Measurements from ENCODE around the gene MYO10. TPM values are rescaled to one million over a fixed set of nuclear protein-coding genes. Genes with fewer than 3 reads are reported as not detected.
A peak's percentile ranks its signal among the peaks of the same experiment; 100 is the strongest.

Gene MYO10
- total and polyA plus RNA-seq, 3 donors from 2014 or later: 37.8 to 102 (median 99.8) TPM

DNA sequence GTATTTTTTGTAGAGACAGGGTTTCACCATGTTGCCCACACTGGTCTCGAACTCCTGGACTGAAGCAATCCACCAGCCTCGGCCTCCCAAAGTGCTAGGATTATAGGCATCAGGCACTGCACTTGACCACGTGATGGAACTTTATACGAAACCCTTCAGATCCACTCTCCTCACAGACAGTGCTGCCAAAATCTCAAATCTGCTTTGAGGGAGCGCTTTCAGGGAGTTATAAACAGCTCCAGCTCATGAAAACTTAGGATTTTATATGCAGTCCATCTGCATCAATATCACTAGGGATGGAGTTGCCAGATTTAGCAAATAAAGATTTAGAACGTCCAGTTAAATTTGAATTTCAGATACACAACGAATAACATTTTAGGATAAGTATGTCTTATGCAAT, 25.0 kb upstream of the MYO10 start:
- WGBS, 2 donors: 65 to 87% methylated on average over 7 of the region's 7 CpGs
- Histone ChIP-seq H3K4me3 (no peak overlapping the region), H3K4me1 (no peaks in the 10 kb centered on the region), H3K27me3 (no peaks in the 10 kb centered on the region), H3K27ac (no peak overlapping the region), H3K9me3 (no peaks in the 10 kb centered on the region), H3K36me3 (ENCODE audit: low read depth, missing control alignments) (no peaks in the 10 kb centered on the region)
- TF ChIP-seq, protein P1, sequence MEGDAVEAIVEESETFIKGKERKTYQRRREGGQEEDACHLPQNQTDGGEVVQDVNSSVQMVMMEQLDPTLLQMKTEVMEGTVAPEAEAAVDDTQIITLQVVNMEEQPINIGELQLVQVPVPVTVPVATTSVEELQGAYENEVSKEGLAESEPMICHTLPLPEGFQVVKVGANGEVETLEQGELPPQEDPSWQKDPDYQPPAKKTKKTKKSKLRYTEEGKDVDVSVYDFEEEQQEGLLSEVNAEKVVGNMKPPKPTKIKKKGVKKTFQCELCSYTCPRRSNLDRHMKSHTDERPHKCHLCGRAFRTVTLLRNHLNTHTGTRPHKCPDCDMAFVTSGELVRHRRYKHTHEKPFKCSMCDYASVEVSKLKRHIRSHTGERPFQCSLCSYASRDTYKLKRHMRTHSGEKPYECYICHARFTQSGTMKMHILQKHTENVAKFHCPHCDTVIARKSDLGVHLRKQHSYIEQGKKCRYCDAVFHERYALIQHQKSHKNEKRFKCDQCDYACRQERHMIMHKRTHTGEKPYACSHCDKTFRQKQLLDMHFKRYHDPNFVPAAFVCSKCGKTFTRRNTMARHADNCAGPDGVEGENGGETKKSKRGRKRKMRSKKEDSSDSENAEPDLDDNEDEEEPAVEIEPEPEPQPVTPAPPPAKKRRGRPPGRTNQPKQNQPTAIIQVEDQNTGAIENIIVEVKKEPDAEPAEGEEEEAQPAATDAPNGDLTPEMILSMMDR (IDR thresholded peaks at IDR 0.05): no peak
- no peak for TF ChIP-seq POLR2A (IDR thresholded peaks at IDR 0.05)
- no peak for DNase-seq
- intact Hi-C loops (cut with DNase I; ENCODE audit: low total_unique reads): no loop called here

DNA sequence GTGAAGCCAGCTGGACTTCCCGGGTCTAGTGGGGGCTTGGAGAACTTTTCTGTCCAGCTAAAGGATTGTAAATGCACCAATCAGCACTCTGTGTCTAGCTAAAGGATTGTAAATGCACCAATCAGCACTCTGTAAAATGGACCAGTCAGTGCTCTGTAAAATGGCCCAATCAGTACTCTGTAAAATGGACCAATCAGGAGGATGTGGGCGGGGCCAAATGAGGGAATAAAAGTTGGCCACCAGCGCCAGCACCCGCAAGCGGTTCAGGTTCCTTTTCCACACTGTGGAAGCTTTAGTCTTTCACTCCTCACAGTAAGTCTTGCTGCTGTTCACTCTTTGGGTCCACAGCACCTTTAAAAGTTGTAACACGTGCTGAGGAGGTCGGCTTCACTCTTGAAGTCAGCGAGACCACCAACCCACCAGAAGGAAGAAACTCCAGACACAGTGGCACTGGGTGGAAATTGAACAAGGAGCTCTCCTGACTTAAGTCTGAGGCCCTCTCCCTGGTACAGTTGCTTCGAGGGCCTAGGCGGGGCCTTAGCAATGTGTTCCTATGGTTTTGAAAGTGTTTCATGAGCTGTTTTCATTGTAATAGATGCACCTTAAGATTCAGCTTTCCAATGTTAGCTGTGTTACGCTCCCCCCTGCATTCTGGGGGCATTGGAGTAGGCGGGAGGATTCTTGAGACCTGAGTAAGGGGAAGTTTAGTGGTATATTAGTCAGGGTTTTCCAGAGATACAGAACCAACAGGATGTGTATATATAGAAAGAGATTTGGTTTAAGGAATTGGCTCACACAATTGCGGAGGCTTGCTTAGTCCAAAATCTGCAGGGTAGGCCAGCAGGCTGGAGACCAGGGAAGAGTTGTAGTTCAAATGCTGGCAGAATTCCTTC, 21.5 kb upstream of the MYO10 start:
- Histone ChIP-seq H3K36me3 (ENCODE audit: low read depth, missing control alignments) (no peaks in the 10 kb centered on the region), H3K27ac (no peak overlapping the region), H3K9me3 (no peaks in the 10 kb centered on the region), H3K4me1 (no peaks in the 10 kb centered on the region), H3K27me3 (no peaks in the 10 kb centered on the region), H3K4me3 (no peak overlapping the region)
- DNase-seq: peak; percentile 59
- TF ChIP-seq POLR2A (IDR thresholded peaks at IDR 0.05): no peak
- TF ChIP-seq, protein P1 (IDR thresholded peaks at IDR 0.05): no peak
- WGBS, 2 donors: 85% methylated on average over 13 of the region's 13 CpGs
- intact Hi-C loops (cut with DNase I; ENCODE audit: low total_unique reads): no loop called here

DNA sequence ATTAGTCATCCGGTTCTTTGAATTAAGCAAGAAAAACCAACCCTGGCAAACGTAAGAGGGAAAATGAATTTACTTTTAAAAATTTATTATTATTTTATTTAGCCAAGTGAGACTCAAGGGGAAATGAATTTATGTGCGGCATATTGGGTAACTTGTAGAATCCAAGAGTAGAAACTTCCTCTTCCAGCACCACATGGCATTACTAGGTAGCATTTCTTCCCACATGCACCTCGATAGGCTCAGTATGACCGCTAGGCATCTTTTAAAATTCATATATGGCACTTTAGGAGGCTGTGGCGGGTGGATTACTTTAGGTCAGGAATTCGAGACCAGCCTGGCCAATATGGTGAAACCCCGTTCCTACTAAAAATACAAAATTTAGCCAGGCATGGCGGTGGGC, 17.6 kb upstream of the MYO10 start:
- H3K36me3 ChIP-seq (ENCODE audit: low read depth, missing control alignments): no peaks in the 10 kb centered on the region
- no peak for DNase-seq
- H3K27ac ChIP-seq: no peak overlapping the region
- no peaks in the 10 kb centered on the region for H3K4me1 ChIP-seq
- 93 to 94% methylated on average over 9 of the region's 9 CpGs for WGBS, 2 donors
- H3K27me3 ChIP-seq: no peaks in the 10 kb centered on the region
- intact Hi-C loops (cut with DNase I; ENCODE audit: low total_unique reads): no loop called here
- H3K9me3 ChIP-seq: no peaks in the 10 kb centered on the region
- TF ChIP-seq, protein P1 (IDR thresholded peaks at IDR 0.05): no peak
- TF ChIP-seq POLR2A (IDR thresholded peaks at IDR 0.05): no peak
- H3K4me3 ChIP-seq: no peak overlapping the region

DNA sequence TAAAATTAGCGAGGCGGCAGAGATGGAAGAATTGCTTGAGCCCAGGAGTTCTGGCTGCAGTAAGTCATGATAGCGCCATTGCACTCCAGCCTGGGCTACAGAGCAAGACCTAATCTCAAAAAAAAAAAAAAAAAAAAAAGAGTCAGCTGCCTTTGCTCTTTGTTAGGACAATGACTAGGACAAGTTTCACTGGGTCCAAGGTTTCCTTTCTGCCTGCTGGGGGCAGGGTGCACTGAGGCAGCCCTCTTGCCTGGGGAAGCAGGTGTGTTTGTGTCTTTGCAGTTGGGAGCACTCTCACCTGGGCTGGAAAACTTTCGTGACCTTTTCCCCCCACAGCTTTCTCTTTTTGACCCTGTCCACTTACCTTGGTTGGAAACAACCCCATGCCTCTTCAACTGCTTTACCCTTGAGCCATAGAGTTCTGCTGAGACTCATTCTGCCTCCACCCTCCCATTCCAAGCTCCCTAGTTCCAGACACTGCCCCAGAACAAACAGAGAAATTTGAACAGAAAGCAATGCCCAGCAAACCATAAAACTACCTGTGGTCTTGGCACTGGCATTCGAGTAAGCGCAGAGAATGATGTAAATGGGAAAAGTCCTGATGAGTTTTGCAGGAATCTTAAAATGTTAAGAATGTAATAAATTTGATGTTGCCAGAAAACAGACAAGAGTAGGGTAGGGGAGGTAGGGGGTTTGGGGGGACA, 17.0 kb upstream of the MYO10 start:
- H3K9me3 ChIP-seq: no peaks in the 10 kb centered on the region
- WGBS, 2 donors: 90 to 92% methylated on average over 6 of the region's 6 CpGs
- intact Hi-C loops (cut with DNase I; ENCODE audit: low total_unique reads): no loop called here
- H3K36me3 ChIP-seq (ENCODE audit: low read depth, missing control alignments): no peaks in the 10 kb centered on the region
- no peak overlapping the region for H3K27ac ChIP-seq
- H3K27me3 ChIP-seq: no peaks in the 10 kb centered on the region
- DNase-seq: no peak
- TF ChIP-seq, protein P1 (IDR thresholded peaks at IDR 0.05): no peak
- TF ChIP-seq POLR2A (IDR thresholded peaks at IDR 0.05): no peak
- H3K4me3 ChIP-seq: no peak overlapping the region
- H3K4me1 ChIP-seq: no peaks in the 10 kb centered on the region
